Measurements from ENCODE around the gene C9. TPM values are rescaled to one million over a fixed set of nuclear protein-coding genes. Genes with fewer than 3 reads are reported as not detected.
"Not testable (repeated sequence)": the region's sequence is repeated elsewhere in the genome, so short reads cannot be mapped to it uniquely, and the experiment has no call there.

Gene C9
- polyA plus RNA-seq, 1 donor (not counting 4 experiments of a cell fraction or from before 2014, with no cell fraction given), result 0.04 TPM

DNA sequence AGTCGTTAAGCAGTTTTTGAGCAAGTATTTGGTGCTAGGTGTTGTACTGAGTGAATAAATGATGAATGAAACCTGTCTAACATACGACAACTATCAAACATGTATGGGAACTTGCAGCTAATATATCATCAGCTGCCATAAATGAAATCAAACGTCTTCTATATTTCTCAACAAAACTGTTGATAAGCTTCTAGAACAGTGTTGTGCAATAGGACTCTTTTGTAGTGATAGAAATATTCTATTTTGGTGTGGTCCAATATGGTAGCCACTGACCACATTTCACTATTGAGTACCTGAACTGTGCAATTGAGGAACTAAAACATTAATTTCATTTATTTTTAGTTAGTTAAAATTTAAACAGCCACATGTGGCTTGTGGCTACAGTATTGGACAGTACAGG, 128.6 kb downstream of the C9 start:
- Histone ChIP-seq H3K9me3 (ENCODE audit: control insufficient read depth, low read depth, low read length) (no peaks in the 10 kb centered on the region), H3K79me2 (ENCODE audit: control insufficient read depth, insufficient read depth, low read length) (no peaks in the 10 kb centered on the region), H3K9me1 (ENCODE audit: control insufficient read depth, extremely low read depth, insufficient read depth, low read length) (no peaks in the 10 kb centered on the region), H3K27ac (ENCODE audit: control insufficient read depth, insufficient read depth, low read length) (no peak overlapping the region), H3K9ac (ENCODE audit: control insufficient read depth, extremely low read depth, insufficient read depth, low read length) (no peak overlapping the region), H2AFZ (ENCODE audit: control insufficient read depth, low read length) (no peak overlapping the region), H3K27me3 (ENCODE audit: control insufficient read depth, extremely low read depth, insufficient read depth, low read length) (no peaks in the 10 kb centered on the region), H3K4me1 (ENCODE audit: control insufficient read depth, extremely low read depth, insufficient read depth, low read length) (peaks cover 8% of the 10 kb centered on the region), H4K20me1 (ENCODE audit: control insufficient read depth, extremely low read depth, insufficient read depth, low read length) (no peaks in the 10 kb centered on the region), H3K4me3 (ENCODE audit: control insufficient read depth in 2 of 3, extremely low read depth in 1 of 3, insufficient read depth in 2 of 3, low read depth in 1 of 3, low read length in 3 of 3) (no peak overlapping the region), H3K4me2 (ENCODE audit: control insufficient read depth, extremely low read depth, insufficient read depth, low read depth, low read length) (no peak overlapping the region), H3K36me3 (ENCODE audit: control insufficient read depth in 2 of 2, extremely low read depth in 1 of 2, insufficient read depth in 2 of 2, low read length in 2 of 2) (no peaks in the 10 kb centered on the region)
- DNase-seq (ENCODE audit: low read depth, low spot score) (no peak), FAIRE-seq (no peak)
- dilution Hi-C loops (cut with MboI; ENCODE audit: extremely low pct_ligation_motif_present, low sequenced_read_pairs), result no loop called here
- TF ChIP-seq EZH2 (IDR thresholded peaks at IDR 0.05; ENCODE audit: low read length), result no peak
- TF ChIP-seq, protein P1, sequence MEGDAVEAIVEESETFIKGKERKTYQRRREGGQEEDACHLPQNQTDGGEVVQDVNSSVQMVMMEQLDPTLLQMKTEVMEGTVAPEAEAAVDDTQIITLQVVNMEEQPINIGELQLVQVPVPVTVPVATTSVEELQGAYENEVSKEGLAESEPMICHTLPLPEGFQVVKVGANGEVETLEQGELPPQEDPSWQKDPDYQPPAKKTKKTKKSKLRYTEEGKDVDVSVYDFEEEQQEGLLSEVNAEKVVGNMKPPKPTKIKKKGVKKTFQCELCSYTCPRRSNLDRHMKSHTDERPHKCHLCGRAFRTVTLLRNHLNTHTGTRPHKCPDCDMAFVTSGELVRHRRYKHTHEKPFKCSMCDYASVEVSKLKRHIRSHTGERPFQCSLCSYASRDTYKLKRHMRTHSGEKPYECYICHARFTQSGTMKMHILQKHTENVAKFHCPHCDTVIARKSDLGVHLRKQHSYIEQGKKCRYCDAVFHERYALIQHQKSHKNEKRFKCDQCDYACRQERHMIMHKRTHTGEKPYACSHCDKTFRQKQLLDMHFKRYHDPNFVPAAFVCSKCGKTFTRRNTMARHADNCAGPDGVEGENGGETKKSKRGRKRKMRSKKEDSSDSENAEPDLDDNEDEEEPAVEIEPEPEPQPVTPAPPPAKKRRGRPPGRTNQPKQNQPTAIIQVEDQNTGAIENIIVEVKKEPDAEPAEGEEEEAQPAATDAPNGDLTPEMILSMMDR (optimal IDR thresholded peaks at IDR 0.05 in 1 of 3, IDR thresholded peaks at IDR 0.05 in 1 of 3, conservative IDR thresholded peaks at IDR 0.05 in 1 of 3; ENCODE audit: extremely low read depth in 1 of 3, insufficient read depth in 2 of 3, low read length in 3 of 3), result no peak

DNA sequence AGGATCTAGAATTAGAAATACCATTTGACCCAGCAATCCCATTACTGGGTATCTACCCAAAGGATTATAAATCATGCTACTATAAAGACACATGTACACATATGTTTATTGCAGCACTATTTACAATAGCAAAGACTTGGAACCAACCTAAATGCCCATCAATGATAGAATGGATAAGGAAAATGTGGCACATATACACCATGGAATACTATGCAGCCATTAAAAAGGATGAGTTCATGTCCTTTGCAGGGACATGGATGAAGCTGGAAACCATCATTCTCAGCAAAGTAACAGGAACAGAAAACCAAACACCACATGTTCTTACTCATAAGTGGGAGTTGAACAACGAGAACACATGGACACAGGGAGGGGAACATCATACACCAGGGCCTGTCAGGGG, 129.8 kb downstream of the C9 start:
- H3K27me3 ChIP-seq (ENCODE audit: control insufficient read depth, extremely low read depth, insufficient read depth, low read length); H3K36me3 ChIP-seq (ENCODE audit: control insufficient read depth in 2 of 2, extremely low read depth in 1 of 2, insufficient read depth in 2 of 2, low read length in 2 of 2); H3K9me3 ChIP-seq (ENCODE audit: control insufficient read depth, low read depth, low read length); H3K4me1 ChIP-seq (ENCODE audit: control insufficient read depth, extremely low read depth, insufficient read depth, low read length); H3K4me3 ChIP-seq (ENCODE audit: control insufficient read depth in 2 of 3, extremely low read depth in 1 of 3, insufficient read depth in 2 of 3, low read depth in 1 of 3, low read length in 3 of 3); H3K9me1 ChIP-seq (ENCODE audit: control insufficient read depth, extremely low read depth, insufficient read depth, low read length); DNase-seq (ENCODE audit: low read depth, low spot score); dilution Hi-C loops (cut with MboI; ENCODE audit: extremely low pct_ligation_motif_present, low sequenced_read_pairs); H4K20me1 ChIP-seq (ENCODE audit: control insufficient read depth, extremely low read depth, insufficient read depth, low read length); H3K27ac ChIP-seq (ENCODE audit: control insufficient read depth, insufficient read depth, low read length); FAIRE-seq; H3K9ac ChIP-seq (ENCODE audit: control insufficient read depth, extremely low read depth, insufficient read depth, low read length); H3K79me2 ChIP-seq (ENCODE audit: control insufficient read depth, insufficient read depth, low read length); H2AFZ ChIP-seq (ENCODE audit: control insufficient read depth, low read length); H3K4me2 ChIP-seq (ENCODE audit: control insufficient read depth, extremely low read depth, insufficient read depth, low read depth, low read length): not testable (repeated sequence)

Other genes starting within 250 kb of the C9 start
- gene FYB1, start 144.9 kb downstream of the C9 start, polyA plus RNA-seq, result 0.29 to 1.0 TPM (median 0.56 TPM) in 3 replicates
- gene DAB2, start 60.5 kb upstream of the C9 start, polyA plus RNA-seq, result 7.5 to 14.4 TPM (median 10.4 TPM) in 3 replicates